ENCODE results near the gene NME9.

Gene NME9

GRCh38 chr3:138376663-138377062 is 47.0 kb upstream of the NME9 start:
- TF ChIP-seq NFIC (IDR thresholded peaks at IDR 0.05) = no peak
- TF ChIP-seq REST (IDR thresholded peaks at IDR 0.05; ENCODE audit: low read depth) = no peak
- TF ChIP-seq CREB1 (IDR thresholded peaks at IDR 0.05; ENCODE audit: low read depth) = no peak
- no peak for TF ChIP-seq USF1 (IDR thresholded peaks at IDR 0.05)
- no peak for TF ChIP-seq RAD21 (IDR thresholded peaks at IDR 0.05; ENCODE audit: low read depth)
- TF ChIP-seq EP300 (IDR thresholded peaks at IDR 0.05; ENCODE audit: borderline replicate concordance) = no peak

DNA sequence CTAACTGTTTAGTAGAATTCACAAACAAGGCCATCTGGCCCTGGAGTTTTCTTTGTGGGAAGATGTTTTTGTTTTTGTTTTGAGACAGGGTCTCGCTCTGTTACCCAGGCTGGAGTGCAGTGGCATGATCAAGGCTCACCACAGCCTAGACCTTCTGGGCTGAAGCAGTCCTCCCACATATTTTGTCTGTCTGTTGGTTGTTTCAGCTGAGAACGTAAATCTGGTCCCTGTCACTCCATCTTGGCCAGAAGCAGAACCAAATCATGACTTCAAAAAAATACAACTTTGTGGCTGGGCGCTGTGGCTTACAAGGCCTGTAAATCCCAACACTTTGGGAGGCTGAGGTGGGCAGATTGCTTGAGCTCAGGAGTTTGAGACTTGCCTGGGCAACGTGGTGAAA is 45.8 kb upstream of the NME9 start:
- TF ChIP-seq RAD21 (IDR thresholded peaks at IDR 0.05; ENCODE audit: low read depth) (no peak), FOXM1 (IDR thresholded peaks at IDR 0.05; ENCODE audit: borderline replicate concordance, low read depth) (no peak), TCF12 (IDR thresholded peaks at IDR 0.05; ENCODE audit: low read depth) (no peak), TAF1 (IDR thresholded peaks at IDR 0.05; ENCODE audit: low read depth) (no peak), REST (IDR thresholded peaks at IDR 0.05; ENCODE audit: low read depth) (no peak), TEAD4 (IDR thresholded peaks at IDR 0.05) (no peak), CREB1 (IDR thresholded peaks at IDR 0.05; ENCODE audit: low read depth) (no peak), ZBTB7A (IDR thresholded peaks at IDR 0.05; ENCODE audit: low read depth) (no peak), EP300 (IDR thresholded peaks at IDR 0.05; ENCODE audit: borderline replicate concordance) (no peak), YY1 (IDR thresholded peaks at IDR 0.05; ENCODE audit: low read depth) (no peak), MAX (IDR thresholded peaks at IDR 0.05) (no peak), EGR1 (IDR thresholded peaks at IDR 0.05) (no peak), USF1 (IDR thresholded peaks at IDR 0.05) (no peak), NFIC (IDR thresholded peaks at IDR 0.05) (no peak), CEBPB (IDR thresholded peaks at IDR 0.05) (no peak)

DNA sequence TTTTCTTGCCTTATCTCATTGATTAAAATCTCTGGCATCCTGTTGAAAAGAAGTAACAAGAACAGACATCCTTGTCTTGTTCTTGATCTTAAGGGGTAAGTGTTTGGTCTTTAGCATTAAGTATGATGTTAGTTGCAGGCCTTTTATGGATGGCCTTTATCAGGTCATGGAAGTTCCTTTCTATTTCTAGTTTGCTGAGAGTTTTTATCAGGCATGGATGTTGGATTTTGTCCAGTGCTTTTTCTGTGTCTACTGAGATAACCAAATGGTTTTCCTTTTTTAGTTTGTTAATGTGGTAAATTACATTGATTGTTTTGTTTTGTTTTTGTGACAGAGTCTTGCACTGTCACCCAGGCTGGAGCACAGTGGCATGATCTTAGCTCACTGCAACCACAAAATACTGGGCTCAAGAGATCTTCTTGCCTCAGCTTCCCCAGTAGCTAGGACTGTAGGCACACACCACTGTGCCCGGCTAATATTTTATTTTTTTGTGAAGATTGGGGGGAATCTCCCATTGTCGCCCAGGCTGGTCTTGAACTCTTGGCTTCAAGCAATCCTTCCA is 45.0 kb upstream of the NME9 start:
- no peak for TF ChIP-seq USF1 (IDR thresholded peaks at IDR 0.05)
- TF ChIP-seq CEBPB (IDR thresholded peaks at IDR 0.05) = no peak
- no peak for TF ChIP-seq FOXM1 (IDR thresholded peaks at IDR 0.05; ENCODE audit: borderline replicate concordance, low read depth)
- no peak for TF ChIP-seq TCF12 (IDR thresholded peaks at IDR 0.05; ENCODE audit: low read depth)
- TF ChIP-seq RAD21 (IDR thresholded peaks at IDR 0.05; ENCODE audit: low read depth) = no peak
- no peak for TF ChIP-seq NFIC (IDR thresholded peaks at IDR 0.05)
- no peak for TF ChIP-seq TAF1 (IDR thresholded peaks at IDR 0.05; ENCODE audit: low read depth)
- no peak for TF ChIP-seq EP300 (IDR thresholded peaks at IDR 0.05; ENCODE audit: borderline replicate concordance)
- TF ChIP-seq REST (IDR thresholded peaks at IDR 0.05; ENCODE audit: low read depth) = no peak
- TF ChIP-seq MAX (IDR thresholded peaks at IDR 0.05) = no peak
- TF ChIP-seq ZBTB7A (IDR thresholded peaks at IDR 0.05; ENCODE audit: low read depth) = no peak
- no peak for TF ChIP-seq CREB1 (IDR thresholded peaks at IDR 0.05; ENCODE audit: low read depth)
- no peak for TF ChIP-seq YY1 (IDR thresholded peaks at IDR 0.05; ENCODE audit: low read depth)
- TF ChIP-seq EGR1 (IDR thresholded peaks at IDR 0.05) = no peak
- TF ChIP-seq TEAD4 (IDR thresholded peaks at IDR 0.05) = no peak

DNA sequence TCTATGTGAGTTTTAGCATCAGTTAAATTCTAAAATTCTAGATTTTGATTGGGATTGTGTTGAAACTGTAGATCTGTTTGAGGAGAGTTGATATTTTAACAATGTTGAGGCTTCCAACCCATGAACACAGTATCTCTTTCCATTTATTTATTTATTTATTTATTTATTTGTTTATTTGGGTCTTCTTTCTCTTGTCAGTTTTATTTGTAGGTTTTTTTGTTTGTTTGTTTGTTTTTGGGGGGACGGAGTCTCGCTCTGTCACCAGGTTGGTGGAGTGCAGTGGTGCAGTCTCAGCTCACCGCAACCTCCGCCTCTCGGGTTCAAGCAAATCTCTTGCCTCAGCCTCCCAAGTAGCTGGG is 44.1 kb upstream of the NME9 start:
- no peak for TF ChIP-seq CREB1 (IDR thresholded peaks at IDR 0.05; ENCODE audit: low read depth)
- TF ChIP-seq EGR1 (IDR thresholded peaks at IDR 0.05) = no peak
- TF ChIP-seq USF1 (IDR thresholded peaks at IDR 0.05) = no peak
